ENCODE results near the gene STRBP. TPM values are rescaled to one million over a fixed set of nuclear protein-coding genes. Genes with fewer than 3 reads are reported as not detected.
"Not testable (repeated sequence)": the region's sequence is repeated elsewhere in the genome, so short reads cannot be mapped to it uniquely, and the experiment has no call there.

Gene STRBP
- total RNA-seq, 1 donor from 2014 or later, result 37.2 TPM

DNA sequence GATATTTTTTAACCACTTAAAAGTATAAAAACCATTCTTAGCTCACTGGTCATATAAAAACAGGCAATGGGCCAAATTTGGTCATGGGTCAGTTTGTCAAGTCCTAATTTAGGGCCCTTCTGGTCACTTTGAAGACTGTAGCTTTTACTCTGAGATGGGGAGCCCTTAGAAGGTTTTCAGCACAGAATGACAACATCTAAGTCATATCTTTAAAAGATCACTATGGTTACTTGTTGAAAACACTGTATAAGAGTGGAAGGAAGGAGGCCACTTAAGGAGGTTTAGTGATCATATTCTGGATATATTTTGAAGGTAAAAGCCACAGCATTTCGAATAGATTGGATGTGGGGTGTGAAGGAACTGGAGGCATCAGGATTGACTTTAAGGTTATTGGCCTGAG is 76.7 kb downstream of the STRBP start:
- no peak for DNase-seq (ENCODE audit: low spot score)

- DNase-seq (ENCODE audit: low spot score), result no peak
Observed at GRCh38 chr9:123191260-123191659, 77.1 kb downstream of the STRBP start.

DNA sequence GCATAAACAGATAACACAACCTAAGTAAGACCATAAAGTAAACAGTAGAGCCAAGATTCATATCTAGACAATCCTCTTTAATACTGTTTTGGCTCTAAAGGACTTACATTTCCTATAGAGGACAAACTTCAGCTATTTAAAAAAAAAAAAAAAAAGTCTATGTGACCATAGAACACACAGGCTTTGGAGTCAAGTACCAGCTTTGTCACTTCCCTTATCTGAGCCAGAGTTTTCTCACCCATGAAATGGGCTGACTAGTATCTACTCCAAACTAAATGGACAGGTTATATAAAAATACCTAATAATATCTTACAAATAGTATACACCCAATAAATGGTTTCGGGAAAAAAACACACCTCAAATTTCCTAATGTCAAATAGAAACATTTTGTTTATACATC is 81.3 kb downstream of the STRBP start:
- DNase-seq (ENCODE audit: low spot score), result no peak

DNA sequence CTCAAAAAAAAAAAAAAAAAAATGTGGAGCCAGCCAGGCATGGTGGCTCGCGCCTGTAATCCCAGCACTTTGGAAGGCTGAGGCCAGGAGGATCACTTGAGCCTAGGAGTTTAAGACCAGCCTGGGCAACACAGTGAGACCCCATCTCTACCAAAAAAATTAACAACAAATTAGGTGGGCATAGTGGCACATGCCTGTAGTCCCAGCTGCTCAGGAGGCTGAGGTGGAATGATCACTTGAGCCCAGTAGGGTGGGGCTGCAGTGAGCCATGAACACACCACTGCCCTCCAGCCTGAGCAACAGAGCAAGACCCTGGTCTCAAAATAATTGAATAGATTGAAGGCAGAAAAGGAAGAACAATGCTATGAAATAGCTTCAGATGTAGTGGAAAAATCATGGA is 82.4 kb downstream of the STRBP start:
- not testable (repeated sequence) for DNase-seq (ENCODE audit: low spot score)

GRCh38 chr9:123176949-123177348 is 91.4 kb downstream of the STRBP start:
- DNase-seq (ENCODE audit: low spot score), result no peak

- no peak for DNase-seq (ENCODE audit: low spot score)
Observed at GRCh38 chr9:123175854-123176629, 92.3 kb downstream of the STRBP start.

GRCh38 chr9:123174887-123175518 is 93.4 kb downstream of the STRBP start:
- no peak for DNase-seq (ENCODE audit: low spot score)

- DNase-seq (ENCODE audit: low spot score), result no peak
Observed at GRCh38 chr9:123174079-123174478, 94.3 kb downstream of the STRBP start.

DNA sequence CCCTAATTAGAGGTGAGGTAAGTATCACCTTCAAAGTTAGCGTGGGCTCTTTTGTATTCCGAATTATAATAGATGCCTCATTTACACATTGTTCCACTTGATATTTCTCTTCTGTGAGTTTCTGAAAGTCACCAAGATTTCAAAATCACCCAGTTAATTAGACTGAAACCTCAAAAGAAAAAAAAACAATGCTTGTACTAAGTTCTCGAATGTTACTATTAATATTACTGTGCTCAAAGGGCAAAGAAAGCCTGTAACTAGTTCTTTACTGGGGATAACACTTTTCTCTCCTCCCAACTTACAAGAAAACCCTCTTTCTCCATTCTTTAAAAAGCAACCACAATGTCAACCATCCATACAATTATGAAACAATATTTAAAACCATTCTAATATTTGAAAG is 98.5 kb downstream of the STRBP start:
- no peak for DNase-seq (ENCODE audit: low spot score)

DNA sequence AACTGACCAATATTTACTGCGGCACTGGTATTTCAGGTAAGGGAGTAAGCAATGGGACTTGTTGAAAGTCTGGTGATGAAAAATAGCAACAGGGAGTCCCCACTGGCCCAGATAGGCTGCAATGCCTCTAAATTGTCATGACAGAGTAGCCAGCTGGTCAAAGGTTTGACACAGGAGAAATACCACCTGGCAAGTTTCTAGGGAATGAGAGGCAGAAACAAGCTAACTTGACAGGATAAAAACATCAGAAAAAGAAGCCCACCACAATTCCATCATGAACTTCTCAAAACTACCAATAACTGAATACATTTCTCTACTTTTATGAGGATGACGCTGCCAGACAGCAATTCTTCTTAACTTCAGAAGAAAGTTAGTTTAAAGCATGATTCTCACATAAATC is 99.8 kb downstream of the STRBP start:
- no peak for DNase-seq (ENCODE audit: low spot score)

DNA sequence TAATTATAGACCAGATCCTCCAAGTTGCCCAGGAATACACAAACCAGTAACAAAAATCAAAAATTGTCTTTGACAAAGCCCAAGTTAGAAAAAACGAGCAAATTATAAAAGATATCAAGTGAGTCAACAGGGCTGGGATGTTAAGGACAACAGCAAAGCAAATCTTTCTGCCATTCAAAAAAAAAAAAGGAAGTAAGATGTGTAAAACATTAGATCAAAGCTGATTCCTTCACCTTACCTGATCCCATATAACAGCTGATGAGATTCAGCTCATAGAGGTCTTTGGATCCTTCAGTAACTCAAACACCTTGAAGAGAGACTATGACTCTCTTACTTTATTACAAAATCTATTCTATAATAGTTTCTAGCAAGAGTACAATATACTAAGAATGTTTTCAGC is 100.9 kb downstream of the STRBP start:
- DNase-seq (ENCODE audit: low spot score), result no peak

DNA sequence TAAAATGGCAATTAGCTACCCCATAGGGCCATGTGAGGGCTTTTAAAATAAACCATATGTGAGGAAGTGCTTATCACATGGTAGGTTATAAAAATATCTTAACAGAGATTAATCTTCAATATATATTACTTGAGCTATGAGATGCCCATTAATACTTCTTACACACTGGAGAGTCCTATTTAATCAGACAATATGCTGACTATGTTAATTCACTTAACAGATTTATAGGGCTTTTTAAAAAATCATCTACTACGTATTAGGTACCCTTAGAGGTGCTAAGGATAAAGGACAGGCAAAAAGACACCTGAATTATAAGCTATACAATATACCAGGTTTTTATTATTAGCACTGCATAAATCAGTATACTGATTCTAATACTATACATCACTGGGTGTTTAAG is 102.6 kb downstream of the STRBP start:
- DNase-seq (ENCODE audit: low spot score), result no peak

- no peak for DNase-seq (ENCODE audit: low spot score)
Observed at GRCh38 chr9:123164285-123164684, 104.1 kb downstream of the STRBP start.

DNA sequence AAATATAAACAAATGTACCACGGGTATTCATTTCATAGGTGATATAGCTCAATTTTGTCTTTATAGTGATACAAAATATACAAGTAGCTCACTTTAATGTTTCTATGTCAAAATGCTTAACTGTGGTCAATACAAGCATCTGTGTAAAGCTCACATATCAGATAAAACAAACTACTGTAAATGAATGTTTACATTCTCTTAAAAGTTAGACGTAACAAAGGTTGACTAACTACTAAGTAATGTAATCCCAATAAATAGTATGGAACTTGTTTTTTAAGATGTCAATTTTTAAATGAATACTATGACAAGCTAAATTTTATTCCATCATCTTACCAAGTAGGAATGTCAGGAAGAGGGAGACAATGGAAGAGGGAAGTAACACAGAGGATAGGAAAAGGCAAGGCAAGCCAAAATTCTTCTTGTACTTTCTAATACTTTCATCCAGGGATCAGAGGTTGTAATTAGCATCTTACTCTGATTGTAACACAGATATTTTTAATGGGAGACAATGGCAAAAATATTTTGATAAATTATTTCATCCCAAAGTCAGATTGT is 105.5 kb downstream of the STRBP start:
- DNase-seq (ENCODE audit: low spot score), result no peak

- DNase-seq (ENCODE audit: low spot score), result no peak
Observed at GRCh38 chr9:123162360-123162759, 106.0 kb downstream of the STRBP start.

DNA sequence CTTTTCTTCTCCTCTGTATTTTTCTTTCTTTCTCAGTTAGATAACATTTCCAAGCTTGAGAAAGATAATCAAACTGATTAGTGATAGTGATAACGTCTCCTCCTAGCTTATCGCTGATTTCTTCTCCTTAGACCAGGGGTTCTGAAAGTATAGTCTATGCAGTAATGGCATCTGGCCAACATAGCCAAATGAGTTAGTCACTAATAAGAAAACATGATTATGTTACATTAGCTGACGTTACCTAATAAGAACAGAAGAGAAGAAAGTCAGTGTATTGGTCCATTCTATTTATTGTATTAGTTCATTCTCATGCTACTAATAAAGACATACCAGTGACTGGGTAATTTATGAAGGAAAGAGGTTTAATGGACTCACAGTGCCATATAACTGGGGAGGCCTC is 111.2 kb downstream of the STRBP start:
- no peak for DNase-seq (ENCODE audit: low spot score)

DNA sequence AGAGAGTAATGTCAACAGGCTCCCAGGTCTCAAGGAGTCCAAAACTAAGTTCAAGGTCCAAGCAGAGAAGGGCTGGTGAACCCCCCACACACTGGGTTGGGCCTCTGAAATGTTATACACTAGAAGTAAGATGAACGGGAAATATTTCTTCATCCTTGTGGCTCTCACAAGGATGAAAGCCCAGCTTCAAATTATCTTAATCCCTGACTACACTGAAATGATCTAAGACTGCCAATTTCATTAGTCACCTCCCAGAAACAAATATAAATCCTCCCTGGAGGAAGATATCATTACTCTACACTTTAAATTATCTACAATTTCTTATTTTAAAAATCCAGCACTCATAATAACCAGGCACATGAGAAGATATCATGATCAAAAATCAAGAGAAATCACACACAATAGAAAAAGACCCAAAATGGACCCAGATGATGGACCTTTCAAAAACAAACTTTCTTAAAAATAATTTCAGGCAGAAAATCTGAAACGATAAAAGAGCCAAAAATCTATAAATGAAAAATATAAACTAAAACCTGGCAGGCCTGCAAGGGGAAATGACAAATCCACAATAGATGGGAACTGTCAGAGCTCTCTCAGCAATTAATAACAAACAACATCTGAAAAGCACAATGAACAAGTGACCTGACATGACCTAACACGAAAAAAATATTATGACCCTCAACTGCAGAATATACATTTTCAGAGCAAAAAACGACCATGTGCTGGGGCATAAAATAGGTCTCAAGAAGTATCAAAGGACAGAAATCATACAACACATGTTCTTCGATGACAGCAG is 117.5 kb downstream of the STRBP start:
- DNase-seq (ENCODE audit: low spot score), result no peak

- DNase-seq (ENCODE audit: low spot score), result no peak
Observed at GRCh38 chr9:123149067-123149466, 119.3 kb downstream of the STRBP start.

- no peak for DNase-seq (ENCODE audit: low spot score)
Observed at GRCh38 chr9:123138163-123138562, 130.2 kb downstream of the STRBP start.

DNA sequence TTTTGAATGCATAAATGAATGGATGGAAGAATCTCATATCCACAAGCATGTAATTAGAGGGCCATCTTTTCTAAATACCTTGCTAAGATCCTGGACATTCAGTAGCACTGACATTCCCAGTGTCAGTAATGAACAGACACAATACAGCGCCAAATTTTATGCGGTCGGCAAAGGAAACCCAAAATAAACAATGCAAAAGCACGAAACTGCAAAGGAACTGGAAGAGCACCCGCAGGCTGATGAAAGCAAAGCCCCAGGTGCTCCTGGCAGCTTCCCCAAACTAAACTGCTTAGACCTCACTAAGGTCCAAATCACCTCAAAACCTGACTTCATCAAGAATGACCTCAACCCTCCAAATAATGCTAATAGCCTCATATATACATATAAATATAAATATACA is 133.0 kb downstream of the STRBP start:
- DNase-seq (ENCODE audit: low spot score), result no peak

- no peak for DNase-seq (ENCODE audit: low spot score)
Observed at GRCh38 chr9:123132696-123133095, 135.7 kb downstream of the STRBP start.

DNA sequence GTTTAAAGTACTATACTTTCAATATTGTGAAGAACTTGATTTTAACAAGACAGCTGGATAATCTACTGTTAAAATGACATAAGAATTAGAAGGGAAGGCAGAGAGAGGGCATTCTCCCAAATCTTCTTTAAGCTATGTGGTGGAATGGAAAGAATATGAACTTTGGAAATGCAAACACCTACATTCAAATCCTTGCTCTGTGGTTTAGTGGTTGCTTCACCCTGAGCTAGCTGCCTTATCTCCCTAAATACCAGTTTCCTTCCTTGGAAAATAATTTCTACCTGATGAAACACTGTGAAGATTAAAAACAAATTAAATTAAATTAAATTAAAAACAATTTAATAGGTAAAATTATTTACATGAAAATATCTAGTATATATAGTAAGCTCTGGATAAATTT is 136.4 kb downstream of the STRBP start:
- DNase-seq (ENCODE audit: low spot score), result no peak

DNA sequence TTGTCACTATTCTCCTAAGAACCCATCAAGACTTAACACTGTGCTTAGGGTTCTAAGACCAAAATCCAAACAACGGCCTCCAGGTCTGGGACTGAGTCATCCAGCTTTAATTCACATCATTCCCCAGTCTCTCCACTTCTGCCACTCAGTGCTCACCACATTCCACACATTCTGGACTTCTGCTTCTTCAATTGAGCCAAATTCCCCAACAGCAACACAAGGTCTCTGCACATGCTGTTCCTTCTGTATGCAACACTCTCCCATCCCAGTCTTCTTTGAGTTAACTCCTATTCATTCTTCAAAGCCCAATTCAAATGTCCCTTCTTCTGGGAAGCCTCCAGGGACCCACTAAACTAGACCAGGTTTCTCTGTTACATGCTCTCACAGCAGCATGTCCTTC is 137.1 kb downstream of the STRBP start:
- DNase-seq (ENCODE audit: low spot score), result no peak

Data from mucosa of gallbladder (tissue), 1 donor.